H1 (cell line): ENCODE results near the gene FBLN5. TPM values are rescaled to one million over a fixed set of nuclear protein-coding genes. Genes with fewer than 3 reads are reported as not detected.

Experiments
- CTCF ChIA-PET: fragments of 300-600 bp; sonication (Branson Sonifier 250); formaldehyde crosslinking; loops from one replicate; lab custom pipeline; 2021; ENCODE audit not compliant: partially characterized antibody; lab: Charles Lee
- POLR2A ChIA-PET: fragments of 300-600 bp; sonication (Branson Sonifier 250); formaldehyde crosslinking; loops from one replicate; lab custom pipeline; 2021; ENCODE audit warnings: inconsistent platforms; ENCODE audit not compliant: partially characterized antibody; lab: Charles Lee
- DNase-seq, 2 experiments: peaks; one replicate each; pipeline versions ENCODE4 v3.0.0 to v3.0.0-alpha.2; 2010 to 2022; ENCODE audit warnings: low spot score in 2 of 2, low read depth in 1 of 2, mixed read lengths in 1 of 2
- FAIRE-seq: peaks from 2 replicates; lab custom pipeline; 2011; peaks lifted over from hg19 to GRCh38; lab: Jason Lieb, UNC
- H2AFZ ChIP-seq: 2 replicates; pipeline ENCODE4 v1.8.1; 2012; ENCODE audit warnings: low read length, inconsistent platforms
- H2AK5ac ChIP-seq: 2 replicates; pipeline ENCODE4 v1.6.1; 2013; ENCODE audit warnings: low read depth, low read length
- H2BK120ac ChIP-seq: replicated peaks from 2 replicates; pipeline ENCODE3; 2013; ENCODE audit warnings: low read depth, low read length, inconsistent platforms
- H2BK12ac ChIP-seq: 2 replicates; pipeline ENCODE4 v1.6.1; 2013; ENCODE audit warnings: low read depth, low read length
- H2BK15ac ChIP-seq: 2 replicates; pipeline ENCODE4 v1.6.1; 2013; ENCODE audit warnings: low read length
- H2BK20ac ChIP-seq: 2 replicates; pipeline ENCODE4 v1.6.1; 2013; ENCODE audit warnings: low read length
- H2BK5ac ChIP-seq: 2 replicates; pipeline ENCODE4 v1.6.1; 2013; ENCODE audit warnings: low read depth, low read length
- H3K14ac ChIP-seq: 2 replicates; pipeline ENCODE4 v1.6.1; 2013; ENCODE audit warnings: inconsistent platforms; ENCODE audit not compliant: insufficient read length
- H3K18ac ChIP-seq: 2 replicates; pipeline ENCODE4 v1.6.1; 2013; ENCODE audit warnings: low read length; ENCODE audit errors: extremely low read depth
- H3K23ac ChIP-seq: 2 replicates; pipeline ENCODE4 v1.6.1; 2013; ENCODE audit warnings: inconsistent platforms; ENCODE audit not compliant: insufficient read length
- H3K23me2 ChIP-seq: 2 replicates; pipeline ENCODE4 v1.6.1; 2013; ENCODE audit warnings: low read depth, low read length
- H3K27ac ChIP-seq: 2 replicates; pipeline ENCODE4 v1.6.1; 2011; ENCODE audit warnings: low read depth, low read length, inconsistent platforms
- H3K27me3 ChIP-seq, 4 experiments: replicated peaks in 1 of 4; 1 replicate in 1 of 4; 2 replicates in 3 of 4; pipeline versions ENCODE4 v1.6.1 to v1.8.1; 2011 to 2013; ENCODE audit warnings: low read length in 3 of 4, mild to moderate bottlenecking in 3 of 4, inconsistent platforms in 2 of 4, mixed read lengths in 2 of 4, moderate library complexity in 1 of 4; ENCODE audit not compliant: control insufficient read depth in 3 of 4, insufficient read depth in 3 of 4; ENCODE audit errors: extremely low read depth in 1 of 4
- H3K36me3 ChIP-seq, 4 experiments: 2 replicates each; pipeline versions ENCODE4 v1.6.1 to v1.8.1; 2011 to 2013; ENCODE audit warnings: mild to moderate bottlenecking in 4 of 4, low read length in 3 of 4, moderate library complexity in 2 of 4, control low read depth in 1 of 4, inconsistent platforms in 1 of 4; ENCODE audit not compliant: insufficient read depth in 4 of 4, control insufficient read depth in 2 of 4
- H3K4ac ChIP-seq: replicated peaks from 2 replicates; pipeline ENCODE3; 2013; ENCODE audit warnings: low read length, low read depth, mixed read lengths, inconsistent platforms; ENCODE audit not compliant: insufficient read length
- H3K4me1 ChIP-seq, 4 experiments: replicated peaks in 1 of 4; 1 replicate in 1 of 4; 2 replicates in 3 of 4; pipeline versions ENCODE4 v1.6.1 to v1.8.1; 2011 to 2013; ENCODE audit warnings: low read length in 3 of 4, inconsistent platforms in 2 of 4, mixed read lengths in 1 of 4; ENCODE audit not compliant: insufficient read depth in 4 of 4, control insufficient read depth in 3 of 4
- H3K4me2 ChIP-seq, 2 experiments: 2 replicates each; pipeline versions ENCODE4 v1.6.1 to v1.8.1; 2011 to 2013; ENCODE audit warnings: low read depth in 2 of 2, low read length in 2 of 2, control low read depth in 1 of 2, inconsistent platforms in 1 of 2, mild to moderate bottlenecking in 1 of 2; ENCODE audit not compliant: insufficient read depth in 1 of 2
- H3K4me3 ChIP-seq, 4 experiments: fragments of 200-600, 300-600 bp in 1 of 4; sonication (generic), shearing (Covaris generic), sonication (Bioruptor Twin) in 1 of 4; 2 replicates each; pipeline versions ENCODE4 v1.5.1 to v1.8.1; 2011 to 2016; ENCODE audit warnings: low read length in 4 of 4, low read depth in 3 of 4, control low read depth in 2 of 4, inconsistent platforms in 2 of 4, mild to moderate bottlenecking in 2 of 4, mixed read lengths in 1 of 4, moderate library complexity in 1 of 4; ENCODE audit not compliant: insufficient read depth in 2 of 4; ENCODE audit errors: extremely low read depth in 1 of 4
- H3K56ac ChIP-seq: replicated peaks from 2 replicates; pipeline ENCODE3; 2013; ENCODE audit warnings: low read depth, mild to moderate bottlenecking, mixed read lengths, low read length, inconsistent platforms; ENCODE audit not compliant: insufficient read length
- H3K79me1 ChIP-seq: 2 replicates; pipeline ENCODE4 v1.6.1; 2013; ENCODE audit warnings: low read depth, low read length, control low read depth
- H3K79me2 ChIP-seq, 2 experiments: 2 replicates each; pipeline versions ENCODE4 v1.6.1 to v1.8.1; 2012 to 2013; ENCODE audit warnings: low read length in 2 of 2, mild to moderate bottlenecking in 2 of 2, inconsistent platforms in 1 of 2; ENCODE audit not compliant: insufficient read depth in 2 of 2, control insufficient read depth in 1 of 2
- H3K9ac ChIP-seq, 4 experiments: replicated peaks in 1 of 4; 1 replicate in 1 of 4; 2 replicates in 3 of 4; pipeline versions ENCODE4 v1.6.1 to v1.8.1; 2011 to 2013; ENCODE audit warnings: low read depth in 3 of 4, low read length in 3 of 4, control low read depth in 2 of 4, mild to moderate bottlenecking in 2 of 4, moderate library complexity in 2 of 4, inconsistent platforms in 1 of 4; ENCODE audit errors: extremely low read depth in 1 of 4
- H3K9me3 ChIP-seq, 2 experiments: 2 replicates each; pipeline versions ENCODE4 v1.6.1 to v1.8.1; 2012 to 2013; ENCODE audit warnings: mild to moderate bottlenecking in 2 of 2, moderate library complexity in 2 of 2, control low read depth in 1 of 2, inconsistent platforms in 1 of 2, low read depth in 1 of 2, low read length in 1 of 2, mixed read lengths in 1 of 2; ENCODE audit not compliant: insufficient read depth in 2 of 2
- H4K20me1 ChIP-seq, 2 experiments: replicated peaks in 1 of 2; 2 replicates each; pipeline versions ENCODE3 to v1.8.1; 2011 to 2013; ENCODE audit warnings: inconsistent platforms in 2 of 2, low read length in 2 of 2, mild to moderate bottlenecking in 1 of 2; ENCODE audit not compliant: insufficient read depth in 2 of 2, control insufficient read depth in 1 of 2
- H4K5ac ChIP-seq: 2 replicates; pipeline ENCODE4 v1.6.1; 2013; ENCODE audit warnings: low read length, low read depth, mixed read lengths, inconsistent platforms; ENCODE audit not compliant: insufficient read length
- H4K8ac ChIP-seq: 2 replicates; pipeline ENCODE4 v1.8.0; 2013; ENCODE audit warnings: mild to moderate bottlenecking, moderate library complexity, low read length, inconsistent platforms; ENCODE audit not compliant: insufficient read depth; ENCODE audit errors: extremely low read depth
- H4K91ac ChIP-seq: replicated peaks from 2 replicates; pipeline ENCODE3; 2013; ENCODE audit warnings: low read length, mixed read lengths, inconsistent platforms; ENCODE audit not compliant: insufficient read length
- ASH2L ChIP-seq: fragments of 200-600, 300-600 bp; sonication (generic); IDR thresholded peaks from one replicate; pipeline ENCODE4 v1.7.1; 2017; ENCODE audit warnings: low read length
- CHD1 ChIP-seq: IDR thresholded peaks from 2 replicates; pipeline ENCODE4 v1.6.1; 2012; ENCODE audit warnings: low read depth, low read length, improper control_type of control experiment
- CTCF ChIP-seq, 3 experiments: IDR thresholded peaks; 1 replicate in 2 of 3; 2 replicates in 1 of 3; pipeline versions ENCODE4 v1.5.1 to v1.6.1; 2011; ENCODE audit warnings: low read length in 3 of 3, mild to moderate bottlenecking in 3 of 3, inconsistent platforms in 2 of 3, low read depth in 1 of 3, moderate library complexity in 1 of 3; ENCODE audit not compliant: insufficient read depth in 1 of 3; ENCODE audit errors: control extremely low read depth in 1 of 3
- KDM5A ChIP-seq: fragments of 200-600 bp; IDR thresholded peaks from 2 replicates; pipeline ENCODE4 v1.7.1; 2012; ENCODE audit warnings: mild to moderate bottlenecking, low read length, inconsistent platforms, mixed read lengths
- MAFK ChIP-seq: IDR thresholded peaks from 2 replicates; pipeline ENCODE4 v1.6.1; 2012; ENCODE audit warnings: low read depth, mild to moderate bottlenecking, improper control_type of control experiment, low read length
- MAX ChIP-seq: IDR thresholded peaks from 2 replicates; pipeline ENCODE4 v1.6.1; 2012; ENCODE audit warnings: inconsistent platforms
- PHF8 ChIP-seq: fragments of 200-600 bp; sonication (generic); conservative IDR thresholded peaks from 2 replicates; pipeline ENCODE4 v1.7.1; 2012; ENCODE audit warnings: low read depth, mild to moderate bottlenecking, inconsistent platforms, low read length, moderate library complexity
- POLR2A ChIP-seq, 2 experiments: IDR thresholded peaks; 1 replicate in 1 of 2; 2 replicates in 1 of 2; pipeline ENCODE4 v1.6.1; 2011; ENCODE audit warnings: low read depth in 2 of 2, low read length in 2 of 2, mild to moderate bottlenecking in 2 of 2; ENCODE audit errors: control extremely low read depth in 1 of 2
- RBBP5 ChIP-seq: IDR thresholded peaks from 2 replicates; pipeline ENCODE4 v1.7.1; 2012; ENCODE audit warnings: low read depth, mild to moderate bottlenecking, inconsistent platforms, low read length, moderate library complexity, borderline replicate concordance
- SIN3A ChIP-seq, 2 experiments: IDR thresholded peaks in 1 of 2; conservative IDR thresholded peaks in 1 of 2; 2 replicates each; pipeline ENCODE4 v1.6.1; 2011 to 2012; ENCODE audit warnings: low read length in 2 of 2, improper control_type of control experiment in 1 of 2, low read depth in 1 of 2, mild to moderate bottlenecking in 1 of 2
- SP1 ChIP-seq: IDR thresholded peaks from 2 replicates; pipeline ENCODE4 v1.6.1; 2011; ENCODE audit warnings: low read depth, low read length
- SP2 ChIP-seq: IDR thresholded peaks from 2 replicates; pipeline ENCODE4 v1.6.1; 2012; ENCODE audit warnings: mild to moderate bottlenecking, low read length, inconsistent platforms
- ZNF274 ChIP-seq: IDR thresholded peaks from 2 replicates; pipeline ENCODE4 v1.7.0; 2012; ENCODE audit warnings: low read length, borderline replicate concordance; ENCODE audit errors: extremely low read depth
- WGBS, 2 experiments: shearing (Covaris generic) in 1 of 2; methylation state at CpG; one replicate each; pipeline versions ENCODE4 v1.1.6 to v1.1.7; 2013 to 2015; ENCODE audit warnings: low lambda C conversion rate in 2 of 2, mixed read lengths in 2 of 2, inconsistent platforms in 1 of 2, low coverage in 1 of 2, missing lambda C conversion rate in 1 of 2; ENCODE audit not compliant: insufficient replicate concordance in 2 of 2, insufficient coverage in 1 of 2, insufficient read length in 1 of 2; ENCODE audit errors: extremely low coverage in 1 of 2, missing lambda C conversion rate in 1 of 2; 5-methylcytosine and 5-hydroxymethylcytosine counted together
- polyA plus RNA-seq, 7 experiments: library from polyadenylated mRNA; depleted of rRNA in 3 of 7; stranded (reverse) in 5 of 7; unstranded in 2 of 7; fragments of >200 nt in 5 of 7; fragments of 200-250 nt in 2 of 7; gene quantifications; 1 replicate in 5 of 7; 2 replicates in 1 of 7; 4 replicates in 1 of 7; pipeline versions ENCODE4 v1.2.1 to v1.2.3, GENCODE V29; 2011 to 2013; ENCODE audit warnings: missing spikeins in 2 of 7, mixed read lengths in 2 of 7
- total RNA-seq: library from RNA; stranded (reverse); fragmentation: NEBNext Ultra II Directional; extraction: Animal tissue kit (Norgen Biotek cat#: 25700); gene quantifications from 2 replicates; pipeline ENCODE4 v1.2.1, GENCODE V29; 2021

Gene FBLN5
- total and polyA plus RNA-seq, 2 of the 8 experiments (the other 6 are each of a cell fraction or from before 2014, with no cell fraction given), result 0.88 to 3.5 TPM

GRCh38 chr14:91956616-91957015 lies 9.1 kb upstream of the FBLN5 start:
- Histone ChIP-seq H3K27me3 (no peaks in the 10 kb centered on the region), H4K8ac (no peak overlapping the region), H3K79me2 (no peaks in the 10 kb centered on the region), H3K79me1 (no peaks in the 10 kb centered on the region), H3K23me2 (no peaks in the 10 kb centered on the region), H2AFZ (no peak overlapping the region), H3K4ac (no peak overlapping the region), H2AK5ac (no peak overlapping the region), H3K4me1 (no peaks in the 10 kb centered on the region), H3K36me3 (no peaks in the 10 kb centered on the region), H3K4me3 (no peak overlapping the region), H3K56ac (no peak overlapping the region), H2BK5ac (no peak overlapping the region), H3K18ac (no peak overlapping the region), H4K91ac (no peak overlapping the region), H3K4me2 (no peak overlapping the region), H3K23ac (no peak overlapping the region), H2BK12ac (no peak overlapping the region), H3K14ac (no peak overlapping the region), H4K20me1 (no peaks in the 10 kb centered on the region), H2BK120ac (no peak overlapping the region), H3K9ac (no peak overlapping the region), H3K27ac (no peak overlapping the region), H3K9me3 (no peaks in the 10 kb centered on the region), H4K5ac (no peak overlapping the region), H2BK15ac (no peak overlapping the region), H2BK20ac (no peak overlapping the region)
- ChIA-PET CTCF (no interaction called here), POLR2A (interaction anchor here (1.4 kb wide), 1 partner anchor 10 kb away, joined by 3 read pairs; no protein-coding TSS in a partner anchor)
- DNase-seq (no peak), FAIRE-seq (no peak)
- 94% methylated on average over 5 of the region's 5 CpGs; no CpG with 5 or more reads in 1 of the 2 experiments for WGBS, 2 experiments
- no peak for TF ChIP-seq SP1
- no peak for TF ChIP-seq PHF8
- no peak for TF ChIP-seq RBBP5
- TF ChIP-seq ZNF274, result no peak
- TF ChIP-seq SIN3A (conservative IDR thresholded peaks at IDR 0.05 in 1 of 2, IDR thresholded peaks at IDR 0.05 in 1 of 2; ENCODE audit: low read depth in 1 of 2, low read length in 2 of 2), result no peak
- TF ChIP-seq MAFK, result no peak
- no peak for TF ChIP-seq ASH2L
- TF ChIP-seq CHD1, result no peak
- no peak for TF ChIP-seq SP2
- TF ChIP-seq KDM5A, result no peak
- no peak for TF ChIP-seq POLR2A (IDR thresholded peaks at IDR 0.05; ENCODE audit: control extremely low read depth in 1 of 2, low read depth in 2 of 2, low read length in 2 of 2)
- TF ChIP-seq CTCF (IDR thresholded peaks at IDR 0.05; ENCODE audit: control extremely low read depth in 1 of 3, insufficient read depth in 1 of 3, low read depth in 1 of 3, low read length in 3 of 3), result no peak
- TF ChIP-seq MAX, result no peak
